Measurements from ENCODE around the gene COQ2. TPM values are rescaled to one million over a fixed set of nuclear protein-coding genes. Genes with fewer than 3 reads are reported as not detected.

Gene COQ2
- total RNA-seq, 1 experiment from 2014 or later: 19.8 TPM

GRCh38 chr4:83238393-83239248, 46.0 kb downstream of the COQ2 start:
- no peak overlapping the region for H3K27ac ChIP-seq (ENCODE audit: insufficient read length, low read depth, low read length)
- H3K23me2 ChIP-seq (ENCODE audit: insufficient read length, low read depth, low read length, poor library complexity, severe bottlenecking): no peaks in the 10 kb centered on the region
- no peak overlapping the region for H2BK15ac ChIP-seq (ENCODE audit: low read depth, low read length)
- no peak overlapping the region for H2BK20ac ChIP-seq (ENCODE audit: low read depth, low read length, poor library complexity, severe bottlenecking)
- no peak overlapping the region for H3K14ac ChIP-seq (ENCODE audit: insufficient read depth, low read length)
- H4K5ac ChIP-seq (ENCODE audit: insufficient read length, low read depth, low read length): no peak overlapping the region
- no peaks in the 10 kb centered on the region for H3K79me1 ChIP-seq (ENCODE audit: insufficient read depth, low read depth, low read length, poor library complexity, severe bottlenecking)
- H4K20me1 ChIP-seq (ENCODE audit: control insufficient read depth, insufficient read depth, insufficient read length): no peaks in the 10 kb centered on the region
- H3K9ac ChIP-seq (ENCODE audit: extremely low read depth, insufficient read length, low read length): no peak overlapping the region
- H3K18ac ChIP-seq (ENCODE audit: insufficient read length, low read depth, low read length): no peak overlapping the region
- no peaks in the 10 kb centered on the region for H3K9me3 ChIP-seq (ENCODE audit: control insufficient read depth, low read depth, low read length)
- H3K4me3 Mint-ChIP-seq: no peak overlapping the region
- H3K36me3 Mint-ChIP-seq (ENCODE audit: insufficient read depth in 1 of 3, low read depth in 3 of 3): no peaks in the 10 kb centered on the region
- no peaks in the 10 kb centered on the region; the same call in 1 of the 2 replicates for H3K4me1 ChIP-seq (ENCODE audit: insufficient read depth, low read length)
- no peak overlapping the region for H3K4ac ChIP-seq (ENCODE audit: low read depth, low read length)
- H3K27me3 ChIP-seq (ENCODE audit: insufficient read depth, low read length): no peaks in the 10 kb centered on the region
- H2BK5ac ChIP-seq (ENCODE audit: insufficient read length, low read length): no peak overlapping the region
- H2AK5ac ChIP-seq (ENCODE audit: insufficient read length, low read length): no peak overlapping the region
- peaks cover 3% of the 10 kb centered on the region for H3K27me3 Mint-ChIP-seq (ENCODE audit: low read depth)
- H2BK12ac ChIP-seq (ENCODE audit: insufficient read length, low read depth, low read length): no peak overlapping the region
- H4K91ac ChIP-seq (ENCODE audit: insufficient read length, low read depth, low read length): no peak overlapping the region
- peaks cover 16 to 19% of the 10 kb centered on the region in 2 experiments for H3K4me1 Mint-ChIP-seq
- no peak for DNase-seq
- TF ChIP-seq CTCF (conservative IDR thresholded peaks at IDR 0.05): no peak
- no peak overlapping the region for H2AFZ ChIP-seq (ENCODE audit: low read length)
- no peak overlapping the region for H3K4me2 ChIP-seq (ENCODE audit: insufficient read depth, insufficient read length, low read length)
- H2BK120ac ChIP-seq (ENCODE audit: low read depth, low read length, poor library complexity, severe bottlenecking): no peak overlapping the region
- H3K79me2 ChIP-seq (ENCODE audit: insufficient read depth, low read length): no peaks in the 10 kb centered on the region
- no CpG with 5 or more reads among the region's 4 CpGs for WGBS (ENCODE audit: extremely low coverage, insufficient read length, low lambda C conversion rate)
- H3T11ph ChIP-seq (ENCODE audit: low read length): no peak overlapping the region
- H3K23ac ChIP-seq (ENCODE audit: insufficient read length, low read depth, low read length): no peak overlapping the region
- no peaks in the 10 kb centered on the region for H3K9me3 Mint-ChIP-seq
- H3K56ac ChIP-seq (ENCODE audit: insufficient read length, low read depth, low read length): no peak overlapping the region
- H4K8ac ChIP-seq (replicated peaks; ENCODE audit: insufficient read length, low read depth, low read length): no peak overlapping the region
- no peak overlapping the region for H3K27ac Mint-ChIP-seq

Measured in H9 (cell line).